Stimulated activated effector memory CD8-positive, alpha-beta T cell treated with anti-CD3 and anti-CD28 coated beads, Interleukin-12 subunit alpha, Interleukin-12 subunit beta, amount 100 ng/mL, for 72 hours (primary cell): ENCODE measurements around the gene DIS3L2.

ENCODE experiments used
- ATAC-seq: fragments of 150-1000 bp; cut with Tn5 transposase; 2 replicates; pipeline ENCODE4 v1.10.0; 2021
- DNase-seq, 2 donors: peaks; one replicate each; pipeline ENCODE4 v3.0.0; 2021 to 2022; ENCODE audit warnings: low spot score in 2 of 2
- H3K27ac Mint-ChIP-seq: one replicate; pipeline ENCODE4 v1.8.0; 2022; ENCODE audit warnings: mild to moderate bottlenecking, mixed read lengths
- H3K36me3 Mint-ChIP-seq: one replicate; pipeline ENCODE4 v1.8.0; 2022; ENCODE audit warnings: mild to moderate bottlenecking, mixed read lengths
- H3K4me1 Mint-ChIP-seq: one replicate; pipeline ENCODE4 v1.8.0; 2022; ENCODE audit warnings: mixed read lengths
- H3K4me3 Mint-ChIP-seq: one replicate; pipeline ENCODE4 v1.8.0; 2022; ENCODE audit warnings: mild to moderate bottlenecking, mixed read lengths
- H3K9me3 Mint-ChIP-seq: one replicate; pipeline ENCODE4 v1.8.0; 2022; ENCODE audit warnings: mixed read lengths

The DIS3L2 gene

GRCh38 chr2:232232915-232233314 lies 271.4 kb downstream of the DIS3L2 start:
- ATAC-seq (no peak), DNase-seq (no peak)
- H3K4me3 Mint-ChIP-seq, result no peak overlapping the region
- H3K4me1 Mint-ChIP-seq, result peaks cover 26% of the 10 kb centered on the region
- no peaks in the 10 kb centered on the region for H3K36me3 Mint-ChIP-seq
- no peaks in the 10 kb centered on the region for H3K9me3 Mint-ChIP-seq
- H3K27ac Mint-ChIP-seq, result peak overlapping the region; percentile 4

GRCh38 chr2:232234922-232235615 lies 273.6 kb downstream of the DIS3L2 start:
- no peak overlapping the region for H3K4me3 Mint-ChIP-seq
- no peak overlapping the region for H3K27ac Mint-ChIP-seq
- no peak for ATAC-seq
- DNase-seq, result no peak
- H3K9me3 Mint-ChIP-seq, result no peaks in the 10 kb centered on the region
- H3K36me3 Mint-ChIP-seq, result no peaks in the 10 kb centered on the region
- H3K4me1 Mint-ChIP-seq, result peaks cover 31% of the 10 kb centered on the region

GRCh38 chr2:232235716-232236115 lies 274.2 kb downstream of the DIS3L2 start:
- Mint-ChIP-seq H3K4me1 (peaks cover 38% of the 10 kb centered on the region), H3K4me3 (no peak overlapping the region), H3K9me3 (no peaks in the 10 kb centered on the region), H3K27ac (no peak overlapping the region), H3K36me3 (no peaks in the 10 kb centered on the region)
- ATAC-seq, result no peak
- DNase-seq, result no peak

GRCh38 chr2:232236200-232236599 lies 274.7 kb downstream of the DIS3L2 start:
- no peak overlapping the region for H3K4me3 Mint-ChIP-seq
- DNase-seq (no peak), ATAC-seq (peak; percentile 73)
- H3K27ac Mint-ChIP-seq, result no peak overlapping the region
- no peaks in the 10 kb centered on the region for H3K36me3 Mint-ChIP-seq
- peaks cover 42% of the 10 kb centered on the region for H3K4me1 Mint-ChIP-seq
- H3K9me3 Mint-ChIP-seq, result no peaks in the 10 kb centered on the region

- H3K9me3 Mint-ChIP-seq, result no peaks in the 10 kb centered on the region
- peak overlapping the region; percentile 8 for H3K27ac Mint-ChIP-seq
- peaks cover 30% of the 10 kb centered on the region for H3K4me1 Mint-ChIP-seq
- H3K36me3 Mint-ChIP-seq, result no peaks in the 10 kb centered on the region
- no peak overlapping the region for H3K4me3 Mint-ChIP-seq
- DNase-seq, result no peak
- no peak for ATAC-seq
These were observed 276.0 kb downstream of the DIS3L2 start for GRCh38 chr2:232237464-232237863.

- DNase-seq (no peak), ATAC-seq (no peak)
- H3K9me3 Mint-ChIP-seq, result no peaks in the 10 kb centered on the region
- H3K4me3 Mint-ChIP-seq, result no peak overlapping the region
- peaks cover 26% of the 10 kb centered on the region for H3K4me1 Mint-ChIP-seq
- H3K27ac Mint-ChIP-seq, result peak overlapping the region; percentile 8
- H3K36me3 Mint-ChIP-seq, result no peaks in the 10 kb centered on the region
These were observed 276.6 kb downstream of the DIS3L2 start for GRCh38 chr2:232238108-232238507.

- H3K4me3 Mint-ChIP-seq, result no peak overlapping the region
- no peaks in the 10 kb centered on the region for H3K36me3 Mint-ChIP-seq
- no peaks in the 10 kb centered on the region for H3K9me3 Mint-ChIP-seq
- DNase-seq (no peak), ATAC-seq (no peak)
- peaks cover 26% of the 10 kb centered on the region for H3K4me1 Mint-ChIP-seq
- peak overlapping the region; percentile 8 for H3K27ac Mint-ChIP-seq
These were observed 277.1 kb downstream of the DIS3L2 start for GRCh38 chr2:232238596-232238995.

GRCh38 chr2:232239951-232240681 lies 278.6 kb downstream of the DIS3L2 start:
- no peak for DNase-seq
- H3K27ac Mint-ChIP-seq, result peak overlapping the region; percentile 48
- no peaks in the 10 kb centered on the region for H3K9me3 Mint-ChIP-seq
- H3K4me3 Mint-ChIP-seq, result no peak overlapping the region
- H3K4me1 Mint-ChIP-seq, result peaks cover 26% of the 10 kb centered on the region
- ATAC-seq, result peak; percentile 72
- no peaks in the 10 kb centered on the region for H3K36me3 Mint-ChIP-seq

- peaks cover 26% of the 10 kb centered on the region for H3K4me1 Mint-ChIP-seq
- peak overlapping the region; percentile 48 for H3K27ac Mint-ChIP-seq
- no peak overlapping the region for H3K4me3 Mint-ChIP-seq
- DNase-seq (no peak), ATAC-seq (no peak)
- no peaks in the 10 kb centered on the region for H3K36me3 Mint-ChIP-seq
- H3K9me3 Mint-ChIP-seq, result no peaks in the 10 kb centered on the region
These were observed 279.4 kb downstream of the DIS3L2 start for GRCh38 chr2:232240906-232241305.

- Mint-ChIP-seq H3K4me3 (no peak overlapping the region), H3K36me3 (no peaks in the 10 kb centered on the region), H3K4me1 (peaks cover 21% of the 10 kb centered on the region), H3K27ac (no peak overlapping the region), H3K9me3 (no peaks in the 10 kb centered on the region)
- no peak for ATAC-seq
- DNase-seq, result no peak
These were observed 280.8 kb downstream of the DIS3L2 start for GRCh38 chr2:232242316-232242715.

- H3K9me3 Mint-ChIP-seq, result no peaks in the 10 kb centered on the region
- peaks cover 10% of the 10 kb centered on the region for H3K4me1 Mint-ChIP-seq
- ATAC-seq (no peak), DNase-seq (no peak)
- H3K27ac Mint-ChIP-seq, result no peak overlapping the region
- H3K4me3 Mint-ChIP-seq, result no peak overlapping the region
- H3K36me3 Mint-ChIP-seq, result peaks cover 4% of the 10 kb centered on the region
These were observed 283.6 kb downstream of the DIS3L2 start for GRCh38 chr2:232245111-232245510.

GRCh38 chr2:232246245-232246644 lies 284.7 kb downstream of the DIS3L2 start:
- H3K4me3 Mint-ChIP-seq, result no peak overlapping the region
- peak overlapping the region; percentile 48 for H3K27ac Mint-ChIP-seq
- peaks cover 13% of the 10 kb centered on the region for H3K36me3 Mint-ChIP-seq
- H3K4me1 Mint-ChIP-seq, result no peaks in the 10 kb centered on the region
- no peak for ATAC-seq
- no peak for DNase-seq
- H3K9me3 Mint-ChIP-seq, result no peaks in the 10 kb centered on the region

- DNase-seq (no peak), ATAC-seq (no peak)
- no peaks in the 10 kb centered on the region for H3K4me1 Mint-ChIP-seq
- no peak overlapping the region for H3K4me3 Mint-ChIP-seq
- H3K27ac Mint-ChIP-seq, result no peak overlapping the region
- H3K9me3 Mint-ChIP-seq, result no peaks in the 10 kb centered on the region
- H3K36me3 Mint-ChIP-seq, result peaks cover 23% of the 10 kb centered on the region
These were observed 287.6 kb downstream of the DIS3L2 start for GRCh38 chr2:232249096-232249495.

GRCh38 chr2:232250246-232251175 lies 289.0 kb downstream of the DIS3L2 start:
- peaks cover 23% of the 10 kb centered on the region for H3K36me3 Mint-ChIP-seq
- H3K27ac Mint-ChIP-seq, result no peak overlapping the region
- no peaks in the 10 kb centered on the region for H3K4me1 Mint-ChIP-seq
- no peaks in the 10 kb centered on the region for H3K9me3 Mint-ChIP-seq
- H3K4me3 Mint-ChIP-seq, result no peak overlapping the region
- no peak for DNase-seq
- ATAC-seq, result no peak

- Mint-ChIP-seq H3K4me3 (no peak overlapping the region), H3K27ac (peak overlapping the region; percentile 62), H3K9me3 (no peaks in the 10 kb centered on the region), H3K36me3 (peaks cover 33% of the 10 kb centered on the region), H3K4me1 (no peaks in the 10 kb centered on the region)
- ATAC-seq (no peak), DNase-seq (no peak)
These were observed 293.5 kb downstream of the DIS3L2 start for GRCh38 chr2:232255033-232255432.
